CD14-positive monocyte (primary cell): ENCODE data around the gene SIRPB2. TPM values are rescaled to one million over a fixed set of nuclear protein-coding genes. Genes with fewer than 3 reads are reported as not detected.
A peak's percentile ranks its signal among the peaks of the same experiment; 100 is the strongest.

Source experiments
- DNase-seq, 3 donors: peaks; one replicate each; pipeline ENCODE4 v3.0.0-alpha.2; 2011 to 2022
- H2AFZ ChIP-seq: 2 replicates; pipeline ENCODE4 v1.6.0; 2012; ENCODE audit warnings: mild to moderate bottlenecking, low read depth, low read length, inconsistent platforms; ENCODE audit not compliant: insufficient read depth, poor library complexity, severe bottlenecking
- H3K27ac ChIP-seq, 2 donors: 1 replicate in 1 of 2; 2 replicates in 1 of 2; pipeline ENCODE4 v1.5.1; 2012 to 2013; ENCODE audit warnings: low read length in 2 of 2, control low read depth in 1 of 2, inconsistent platforms in 1 of 2, low read depth in 1 of 2, mild to moderate bottlenecking in 1 of 2
- H3K27me3 ChIP-seq, 2 donors: one replicate each; pipeline versions ENCODE4 v1.6.0 to v1.6.1; 2011 to 2013; ENCODE audit warnings: low read length in 2 of 2; ENCODE audit not compliant: control insufficient read depth in 2 of 2, insufficient read depth in 2 of 2
- H3K36me3 ChIP-seq, 2 donors: replicated peaks in 1 of 2; 1 replicate in 1 of 2; 2 replicates in 1 of 2; pipeline versions ENCODE4 v1.5.1 to v1.6.1; 2012 to 2013; ENCODE audit warnings: low read length in 2 of 2, control low read depth in 1 of 2, inconsistent platforms in 1 of 2, mild to moderate bottlenecking in 1 of 2; ENCODE audit not compliant: insufficient read depth in 2 of 2, control insufficient read depth in 1 of 2
- H3K4me1 ChIP-seq, 2 donors: 1 replicate in 1 of 2; 2 replicates in 1 of 2; pipeline versions ENCODE4 v1.5.1 to v1.6.1; 2012 to 2013; ENCODE audit warnings: low read length in 2 of 2, control low read depth in 1 of 2, inconsistent platforms in 1 of 2, mild to moderate bottlenecking in 1 of 2, moderate library complexity in 1 of 2; ENCODE audit not compliant: insufficient read depth in 2 of 2, control insufficient read depth in 1 of 2
- H3K4me2 ChIP-seq: replicated peaks from 2 replicates; pipeline ENCODE3; 2012; ENCODE audit warnings: low read length, moderate library complexity, mild to moderate bottlenecking; ENCODE audit not compliant: poor library complexity, severe bottlenecking; ENCODE audit errors: extremely low read depth
- H3K4me3 ChIP-seq, 3 experiments: fragments of 200-600 bp in 1 of 3; sonication (generic) in 1 of 3; replicated peaks in 1 of 3; 1 replicate in 2 of 3; 2 replicates in 1 of 3; pipeline ENCODE4 v1.5.1; 2011 to 2013; ENCODE audit warnings: low read length in 3 of 3, mild to moderate bottlenecking in 3 of 3, control low read depth in 2 of 3, low read depth in 2 of 3, inconsistent platforms in 1 of 3, moderate library complexity in 1 of 3
- H3K79me2 ChIP-seq: 2 replicates; pipeline ENCODE4 v1.6.0; 2012; ENCODE audit warnings: mild to moderate bottlenecking, control low read depth, inconsistent platforms, low read length, moderate library complexity; ENCODE audit not compliant: insufficient read depth
- H3K9ac ChIP-seq: 2 replicates; pipeline ENCODE4 v1.6.0; 2017; ENCODE audit warnings: low read length, mild to moderate bottlenecking; ENCODE audit not compliant: insufficient read depth, poor library complexity, severe bottlenecking
- H3K9me3 ChIP-seq, 2 donors: replicated peaks in 1 of 2; 1 replicate in 1 of 2; 2 replicates in 1 of 2; pipeline versions ENCODE4 v1.5.1 to v1.6.1; 2012 to 2013; ENCODE audit warnings: low read length in 2 of 2, control low read depth in 1 of 2; ENCODE audit not compliant: control insufficient read depth in 1 of 2, insufficient read depth in 1 of 2
- H4K20me1 ChIP-seq: 2 replicates; pipeline ENCODE4 v1.6.0; 2012; ENCODE audit warnings: mild to moderate bottlenecking, low read length, control low read depth, moderate library complexity; ENCODE audit not compliant: insufficient read depth
- H3K27ac Mint-ChIP-seq, 7 donors: one replicate each; pipeline ENCODE4 v1.8.0; 2020; ENCODE audit warnings: mild to moderate bottlenecking in 7 of 7, mixed read lengths in 7 of 7, moderate library complexity in 6 of 7, inconsistent platforms in 2 of 7
- H3K27me3 Mint-ChIP-seq, 3 donors: one replicate each; pipeline ENCODE4 v1.8.0; 2021 to 2022; ENCODE audit warnings: low read depth in 3 of 3, mild to moderate bottlenecking in 3 of 3, mixed read lengths in 3 of 3, moderate library complexity in 3 of 3, inconsistent platforms in 1 of 3
- H3K36me3 Mint-ChIP-seq, 2 donors: one replicate each; pipeline ENCODE4 v1.8.0; 2020; ENCODE audit warnings: mixed read lengths in 2 of 2, inconsistent platforms in 1 of 2, mild to moderate bottlenecking in 1 of 2
- H3K4me1 Mint-ChIP-seq: one replicate; pipeline ENCODE4 v1.8.0; 2020; ENCODE audit warnings: mild to moderate bottlenecking, mixed read lengths
- H3K4me3 Mint-ChIP-seq, 2 donors: one replicate each; pipeline ENCODE4 v1.8.0; 2020; ENCODE audit warnings: mild to moderate bottlenecking in 2 of 2, mixed read lengths in 2 of 2, moderate library complexity in 1 of 2
- H3K9me3 Mint-ChIP-seq, 7 donors: one replicate each; pipeline ENCODE4 v1.8.0; 2020 to 2022; ENCODE audit warnings: mixed read lengths in 7 of 7, mild to moderate bottlenecking in 6 of 7, moderate library complexity in 6 of 7, inconsistent platforms in 2 of 7
- WGBS: methylation state at CpG from one replicate; pipeline ENCODE4 v1.1.5; 2013; ENCODE audit warnings: missing lambda C conversion rate; ENCODE audit not compliant: insufficient coverage; 5-methylcytosine and 5-hydroxymethylcytosine counted together
- intact Hi-C, 2 donors: fragments of 100-400 bp; cut with micrococcal nuclease; formaldehyde crosslinking; loops; one replicate each; pipeline versions ENCODE4 v1.15.0 to v1.15.1; 2023
- polyA plus RNA-seq, 3 donors: library from polyadenylated mRNA; depleted of rRNA in 1 of 3; unstranded in 2 of 3; stranded (reverse) in 1 of 3; fragments of 300-500 nt in 2 of 3; fragments of >200 nt in 1 of 3; fragmentation: Illumina TruSeq in 2 of 3; gene quantifications; 1 replicate in 2 of 3; 2 replicates in 1 of 3; pipeline ENCODE4 v1.2.3, GENCODE V29; 2012 to 2021
- TF ChIP-seq, protein P1 (sequence below): fragments of 200-600 bp; IDR thresholded peaks from one replicate; pipeline ENCODE4 v1.8.0; 2022; ENCODE audit warnings: antibody characterized with exemption, mild to moderate bottlenecking

SIRPB2 gene
- polyA plus RNA-seq, 3 donors, result 81.5 to 174 (median 92.8) TPM

DNA sequence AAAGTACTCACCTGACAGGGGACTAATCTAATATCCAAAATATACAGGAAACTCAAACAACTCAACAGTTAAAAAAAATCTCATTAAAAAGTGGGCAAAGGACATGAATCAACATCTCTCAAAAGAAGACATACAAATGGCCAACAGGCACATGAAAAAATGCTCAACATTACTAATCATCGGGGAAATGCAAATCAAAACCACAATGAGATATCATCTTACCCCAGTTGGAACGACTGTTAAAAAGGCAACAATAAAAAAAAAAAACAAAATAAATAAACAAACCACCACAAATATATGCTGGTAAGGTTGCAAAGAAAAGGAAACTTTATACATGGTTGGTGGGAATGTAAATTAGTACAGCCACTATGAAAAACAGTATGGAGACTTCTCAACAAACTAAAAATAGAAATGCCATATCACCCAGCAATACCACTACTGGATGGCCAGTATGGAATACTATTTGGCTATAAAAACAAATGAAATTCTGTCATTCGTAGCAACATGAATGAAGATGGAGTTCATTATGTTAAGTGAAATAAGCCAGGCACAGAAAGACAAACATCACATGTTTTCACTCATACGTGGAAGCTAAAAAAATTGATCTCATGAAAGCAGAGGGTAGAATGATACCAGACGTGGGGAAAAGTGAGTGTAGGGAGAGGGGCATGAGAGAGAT, 6.6 kb downstream of the SIRPB2 start:
- Histone ChIP-seq H3K36me3 (peaks cover 23 to 55% of the 10 kb centered on the region in 2 donors), H3K4me2 (peak overlapping the region; percentile 92), H3K9ac (no peak overlapping the region), H3K9me3 (no peaks in the 10 kb centered on the region), H3K79me2 (peaks cover 100% of the 10 kb centered on the region), H3K4me3 (peak overlapping the region in 2 of 3 experiments; percentile 16 to 97), H3K27me3 (no peaks in the 10 kb centered on the region), H4K20me1 (peaks cover 100% of the 10 kb centered on the region), H3K4me1 (peaks cover 54 to 98% of the 10 kb centered on the region in 2 donors), H3K27ac (peak overlapping the region in 1 of 2 donors; percentile 97), H2AFZ (no peak overlapping the region)
- intact Hi-C loops, result no loop called here
- Mint-ChIP-seq H3K4me3 (peak overlapping the region; percentile 21 to 56), H3K4me1 (peaks cover 90% of the 10 kb centered on the region), H3K27ac (peak overlapping the region; percentile 57 to 94 (median 74)), H3K9me3 (peaks cover 0 to 2% (median 0%) of the 10 kb centered on the region in 7 donors), H3K27me3 (no peaks in the 10 kb centered on the region), H3K36me3 (peaks cover 61 to 74% of the 10 kb centered on the region in 2 donors)
- 56% methylated on average over 1 of the region's 5 CpGs for WGBS
- TF ChIP-seq, protein P1, sequence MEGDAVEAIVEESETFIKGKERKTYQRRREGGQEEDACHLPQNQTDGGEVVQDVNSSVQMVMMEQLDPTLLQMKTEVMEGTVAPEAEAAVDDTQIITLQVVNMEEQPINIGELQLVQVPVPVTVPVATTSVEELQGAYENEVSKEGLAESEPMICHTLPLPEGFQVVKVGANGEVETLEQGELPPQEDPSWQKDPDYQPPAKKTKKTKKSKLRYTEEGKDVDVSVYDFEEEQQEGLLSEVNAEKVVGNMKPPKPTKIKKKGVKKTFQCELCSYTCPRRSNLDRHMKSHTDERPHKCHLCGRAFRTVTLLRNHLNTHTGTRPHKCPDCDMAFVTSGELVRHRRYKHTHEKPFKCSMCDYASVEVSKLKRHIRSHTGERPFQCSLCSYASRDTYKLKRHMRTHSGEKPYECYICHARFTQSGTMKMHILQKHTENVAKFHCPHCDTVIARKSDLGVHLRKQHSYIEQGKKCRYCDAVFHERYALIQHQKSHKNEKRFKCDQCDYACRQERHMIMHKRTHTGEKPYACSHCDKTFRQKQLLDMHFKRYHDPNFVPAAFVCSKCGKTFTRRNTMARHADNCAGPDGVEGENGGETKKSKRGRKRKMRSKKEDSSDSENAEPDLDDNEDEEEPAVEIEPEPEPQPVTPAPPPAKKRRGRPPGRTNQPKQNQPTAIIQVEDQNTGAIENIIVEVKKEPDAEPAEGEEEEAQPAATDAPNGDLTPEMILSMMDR, result no peak
- peak in 1 of 3 donors; percentile 27 for DNase-seq

DNA sequence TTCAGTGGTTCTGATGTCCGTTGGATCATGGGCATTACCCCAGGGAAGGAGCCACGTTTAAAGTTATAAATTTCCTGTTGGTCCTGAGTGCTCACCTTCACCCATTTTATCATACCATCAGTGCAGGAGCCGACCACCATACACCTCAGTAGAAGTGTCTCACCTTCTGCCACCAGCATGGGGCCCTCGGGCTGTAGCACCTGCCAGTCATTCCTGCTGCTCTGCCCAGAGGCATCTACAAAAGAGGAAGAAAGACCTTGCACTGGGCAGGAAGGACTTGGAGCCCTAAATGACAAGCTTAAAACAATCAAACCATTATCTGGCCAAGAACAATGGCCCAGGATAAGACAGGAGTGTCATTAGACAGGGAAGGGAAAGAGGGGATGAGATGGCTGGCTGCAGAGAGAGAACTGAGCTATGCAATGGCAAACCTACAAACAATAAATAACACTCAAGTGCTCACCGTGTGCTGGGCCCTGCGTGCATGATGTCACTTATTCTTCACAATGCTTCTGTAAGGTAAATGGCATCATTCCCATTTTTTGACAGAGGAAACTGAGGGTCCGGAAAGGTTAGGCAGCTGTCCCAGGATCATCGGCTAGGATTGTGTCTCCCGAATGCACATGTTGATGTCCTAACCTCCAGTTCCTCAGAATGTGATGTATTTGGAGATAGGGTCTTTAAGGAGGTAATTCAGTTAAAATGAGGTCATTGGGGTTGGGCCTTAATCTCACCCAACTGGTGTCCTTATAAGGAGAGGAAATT, 11.2 kb downstream of the SIRPB2 start:
- Mint-ChIP-seq H3K27me3 (peaks cover 0 to 1% (median 0%) of the 10 kb centered on the region in 3 donors), H3K36me3 (peaks cover 84 to 92% of the 10 kb centered on the region in 2 donors), H3K9me3 (peaks cover 0 to 2% (median 0%) of the 10 kb centered on the region in 7 donors), H3K4me3 (no peak overlapping the region), H3K4me1 (peaks cover 90% of the 10 kb centered on the region), H3K27ac (peak overlapping the region; percentile 49 to 85 (median 69))
- Histone ChIP-seq H3K9ac (no peak overlapping the region), H3K27me3 (no peaks in the 10 kb centered on the region), H3K79me2 (peaks cover 100% of the 10 kb centered on the region), H3K36me3 (peaks cover 68 to 91% of the 10 kb centered on the region in 2 donors), H3K4me3 (peak overlapping the region in 1 of 3 experiments; percentile 3), H3K27ac (peak overlapping the region in 1 of 2 donors; percentile 62), H3K9me3 (no peaks in the 10 kb centered on the region), H3K4me1 (peaks cover 51 to 89% of the 10 kb centered on the region in 2 donors), H2AFZ (no peak overlapping the region), H3K4me2 (no peak overlapping the region), H4K20me1 (peaks cover 100% of the 10 kb centered on the region)
- DNase-seq, result no peak
- TF ChIP-seq, protein P1, result no peak
- intact Hi-C loops, result no loop called here
- WGBS, result 69% methylated on average over 5 of the region's 9 CpGs
